H9 (cell line): Measurements from ENCODE around the gene FANCE. TPM values are rescaled to one million over a fixed set of nuclear protein-coding genes. Genes with fewer than 3 reads are reported as not detected.

Experiments used
- DNase-seq: peaks from one replicate; pipeline ENCODE4 v3.0.0-alpha.2; 2017
- H2AFZ ChIP-seq: one replicate; pipeline ENCODE4 v1.6.1; 2013; ENCODE audit warnings: mild to moderate bottlenecking, low read length, control low read depth, moderate library complexity
- H2AK5ac ChIP-seq: 2 replicates; pipeline ENCODE4 v1.6.1; 2013; ENCODE audit warnings: low read length, control low read depth, mixed read lengths; ENCODE audit not compliant: insufficient read length
- H2BK120ac ChIP-seq: one replicate; pipeline ENCODE4 v1.6.1; 2013; ENCODE audit warnings: low read depth, mild to moderate bottlenecking, low read length, control low read depth, inconsistent platforms; ENCODE audit not compliant: poor library complexity, severe bottlenecking
- H2BK12ac ChIP-seq: 2 replicates; pipeline ENCODE4 v1.6.1; 2013; ENCODE audit warnings: low read length, control low read depth, mixed read lengths, low read depth; ENCODE audit not compliant: insufficient read length
- H2BK15ac ChIP-seq: 2 replicates; pipeline ENCODE4 v1.6.1; 2013; ENCODE audit warnings: low read depth, low read length, control low read depth
- H2BK20ac ChIP-seq: one replicate; pipeline ENCODE4 v1.6.1; 2013; ENCODE audit warnings: low read depth, mild to moderate bottlenecking, low read length, control low read depth, inconsistent platforms; ENCODE audit not compliant: poor library complexity, severe bottlenecking
- H2BK5ac ChIP-seq: 2 replicates; pipeline ENCODE4 v1.6.1; 2013; ENCODE audit warnings: low read length, control low read depth, mixed read lengths; ENCODE audit not compliant: insufficient read length
- H3K14ac ChIP-seq: 2 replicates; pipeline ENCODE4 v1.6.1; 2013; ENCODE audit warnings: low read length, control low read depth; ENCODE audit not compliant: insufficient read depth
- H3K18ac ChIP-seq: 2 replicates; pipeline ENCODE4 v1.6.1; 2013; ENCODE audit warnings: low read depth, mild to moderate bottlenecking, mixed read lengths, low read length, control low read depth; ENCODE audit not compliant: insufficient read length
- H3K23ac ChIP-seq: 2 replicates; pipeline ENCODE4 v1.6.1; 2013; ENCODE audit warnings: low read length, control low read depth, mixed read lengths, low read depth; ENCODE audit not compliant: insufficient read length
- H3K23me2 ChIP-seq: 2 replicates; pipeline ENCODE4 v1.6.1; 2013; ENCODE audit warnings: low read depth, mild to moderate bottlenecking, mixed read lengths, low read length, control low read depth; ENCODE audit not compliant: insufficient read length, poor library complexity, severe bottlenecking
- H3K27ac ChIP-seq: 2 replicates; pipeline ENCODE4 v1.5.1; 2013; ENCODE audit warnings: low read length, control low read depth, mixed read lengths, low read depth; ENCODE audit not compliant: insufficient read length
- H3K27me3 ChIP-seq: 2 replicates; pipeline ENCODE4 v1.6.1; 2013; ENCODE audit warnings: low read length, control low read depth, inconsistent platforms; ENCODE audit not compliant: insufficient read depth
- H3K4ac ChIP-seq: 2 replicates; pipeline ENCODE4 v1.6.1; 2013; ENCODE audit warnings: low read depth, mild to moderate bottlenecking, control low read depth, inconsistent platforms, low read length, moderate library complexity
- H3K4me1 ChIP-seq: 2 replicates; pipeline ENCODE4 v1.6.1; 2013; ENCODE audit warnings: low read length, control low read depth, inconsistent platforms; ENCODE audit not compliant: insufficient read depth
- H3K4me2 ChIP-seq: 2 replicates; pipeline ENCODE4 v1.6.1; 2013; ENCODE audit warnings: low read length, control low read depth, mixed read lengths; ENCODE audit not compliant: insufficient read length, insufficient read depth
- H3K56ac ChIP-seq: 2 replicates; pipeline ENCODE4 v1.6.1; 2013; ENCODE audit warnings: low read depth, mild to moderate bottlenecking, mixed read lengths, low read length, control low read depth; ENCODE audit not compliant: insufficient read length
- H3K79me1 ChIP-seq: 2 replicates; pipeline ENCODE4 v1.6.1; 2013; ENCODE audit warnings: low read depth, mild to moderate bottlenecking, moderate library complexity, low read length, control low read depth, inconsistent platforms; ENCODE audit not compliant: insufficient read depth, poor library complexity, severe bottlenecking
- H3K79me2 ChIP-seq: 2 replicates; pipeline ENCODE4 v1.6.1; 2013; ENCODE audit warnings: low read length, control low read depth, inconsistent platforms; ENCODE audit not compliant: insufficient read depth
- H3K9ac ChIP-seq: 2 replicates; pipeline ENCODE4 v1.6.1; 2013; ENCODE audit warnings: low read length, control low read depth, mixed read lengths; ENCODE audit not compliant: insufficient read length; ENCODE audit errors: extremely low read depth
- H3K9me3 ChIP-seq: one replicate; pipeline ENCODE4 v1.6.1; 2013; ENCODE audit warnings: low read depth, low read length, inconsistent platforms; ENCODE audit not compliant: control insufficient read depth
- H3T11ph ChIP-seq: one replicate; pipeline ENCODE4 v1.6.1; 2013; ENCODE audit warnings: mild to moderate bottlenecking, low read length, control low read depth, inconsistent platforms
- H4K20me1 ChIP-seq: one replicate; pipeline ENCODE4 v1.6.1; 2013; ENCODE audit not compliant: control insufficient read depth, insufficient read length, insufficient read depth
- H4K5ac ChIP-seq: 2 replicates; pipeline ENCODE4 v1.6.1; 2013; ENCODE audit warnings: low read depth, mild to moderate bottlenecking, mixed read lengths, low read length, control low read depth; ENCODE audit not compliant: insufficient read length
- H4K8ac ChIP-seq: replicated peaks from 2 replicates; pipeline ENCODE4 v1.6.1; 2013; ENCODE audit warnings: low read length, control low read depth, mixed read lengths, low read depth; ENCODE audit not compliant: insufficient read length
- H4K91ac ChIP-seq: 2 replicates; pipeline ENCODE4 v1.6.1; 2013; ENCODE audit warnings: low read depth, mild to moderate bottlenecking, moderate library complexity, mixed read lengths, low read length, control low read depth; ENCODE audit not compliant: insufficient read length
- H3K27ac Mint-ChIP-seq, 3 experiments: 2 replicates in 2 of 3; 3 replicates in 1 of 3; pipeline ENCODE4 v1.8.0; 2020 to 2021; ENCODE audit warnings: mixed read lengths in 3 of 3, mild to moderate bottlenecking in 1 of 3, moderate library complexity in 1 of 3
- H3K27me3 Mint-ChIP-seq: 2 replicates; pipeline ENCODE4 v1.8.0; 2021; ENCODE audit warnings: low read depth, mild to moderate bottlenecking, moderate library complexity, mixed read lengths
- H3K36me3 Mint-ChIP-seq, 3 experiments: 2 replicates in 2 of 3; 3 replicates in 1 of 3; pipeline ENCODE4 v1.8.0; 2020 to 2021; ENCODE audit warnings: low read depth in 3 of 3, mixed read lengths in 3 of 3; ENCODE audit not compliant: insufficient read depth in 1 of 3
- H3K4me1 Mint-ChIP-seq, 2 experiments: 2 replicates each; pipeline ENCODE4 v1.8.0; 2020; ENCODE audit warnings: mixed read lengths in 2 of 2
- H3K4me3 Mint-ChIP-seq, 2 experiments: 2 replicates in 1 of 2; 3 replicates in 1 of 2; pipeline ENCODE4 v1.8.0; 2020 to 2021; ENCODE audit warnings: mild to moderate bottlenecking in 2 of 2, mixed read lengths in 2 of 2, moderate library complexity in 1 of 2
- H3K9me3 Mint-ChIP-seq, 2 experiments: 2 replicates in 1 of 2; 3 replicates in 1 of 2; pipeline ENCODE4 v1.8.0; 2020; ENCODE audit warnings: mild to moderate bottlenecking in 2 of 2, mixed read lengths in 2 of 2, moderate library complexity in 1 of 2
- WGBS: extraction: QIAGEN DNeasy Blood & Tissue Kit; methylation state at CpG from one replicate; pipeline ENCODE4 v1.1.7; 2013; ENCODE audit warnings: missing lambda C conversion rate, low lambda C conversion rate, mixed read lengths; ENCODE audit not compliant: insufficient read length; ENCODE audit errors: extremely low coverage; 5-methylcytosine and 5-hydroxymethylcytosine counted together
- total RNA-seq: library from RNA; stranded (reverse); gene quantifications from 2 replicates; pipeline ENCODE4 v1.2.1, GENCODE V29; 2021
- TF ChIP-seq, protein P1 (sequence below): fragments of 200-600 bp; sonication (generic); conservative IDR thresholded peaks from 3 replicates; pipeline ENCODE4 v1.8.0; 2021; ENCODE audit warnings: antibody characterized with exemption, mild to moderate bottlenecking

The FANCE gene
- total RNA-seq, 1 experiment from 2014 or later: 8.4 TPM

DNA sequence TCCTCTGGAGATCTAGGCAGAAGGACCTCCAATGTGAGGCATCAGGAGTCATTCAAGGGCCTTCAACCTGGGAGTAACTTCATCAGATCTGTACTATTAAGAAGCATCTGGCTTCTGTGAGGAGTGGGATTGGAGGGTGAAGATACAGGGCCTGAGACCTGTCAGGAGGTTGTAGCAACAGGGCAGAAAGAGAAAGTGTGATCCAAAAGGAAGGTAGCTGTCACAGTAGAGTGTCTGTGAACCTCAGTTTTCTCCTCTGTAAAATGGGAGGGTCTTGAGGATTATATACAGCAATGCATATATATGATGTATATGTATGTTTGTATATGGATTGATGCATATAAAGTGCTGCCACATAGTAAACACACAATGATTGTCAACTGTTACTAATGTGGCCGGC is 13.5 kb downstream of the FANCE start:
- Histone ChIP-seq H4K91ac (no peak overlapping the region), H2BK20ac (no peak overlapping the region), H2BK120ac (no peak overlapping the region), H3K18ac (no peak overlapping the region), H3K79me2 (peaks cover 19% of the 10 kb centered on the region; the same call in 1 of the 2 replicates), H3K14ac (no peak overlapping the region), H3K27ac (no peak overlapping the region), H3K79me1 (peaks cover 3% of the 10 kb centered on the region), H3K27me3 (no peaks in the 10 kb centered on the region), H3K4me1 (peaks cover 3% of the 10 kb centered on the region; the same call in 1 of the 2 replicates), H3K9me3 (no peaks in the 10 kb centered on the region), H3K4me2 (no peak overlapping the region), H3K23me2 (peaks cover 15% of the 10 kb centered on the region), H4K5ac (no peak overlapping the region), H2BK12ac (no peak overlapping the region), H2AK5ac (no peak overlapping the region), H2AFZ (no peak overlapping the region), H2BK15ac (no peak overlapping the region), H2BK5ac (no peak overlapping the region), H3K4ac (no peak overlapping the region), H3K23ac (no peak overlapping the region), H4K8ac (no peak overlapping the region), H3K9ac (no peak overlapping the region), H3T11ph (no peak overlapping the region), H3K56ac (no peak overlapping the region), H4K20me1 (no peaks in the 10 kb centered on the region)
- TF ChIP-seq, protein P1, sequence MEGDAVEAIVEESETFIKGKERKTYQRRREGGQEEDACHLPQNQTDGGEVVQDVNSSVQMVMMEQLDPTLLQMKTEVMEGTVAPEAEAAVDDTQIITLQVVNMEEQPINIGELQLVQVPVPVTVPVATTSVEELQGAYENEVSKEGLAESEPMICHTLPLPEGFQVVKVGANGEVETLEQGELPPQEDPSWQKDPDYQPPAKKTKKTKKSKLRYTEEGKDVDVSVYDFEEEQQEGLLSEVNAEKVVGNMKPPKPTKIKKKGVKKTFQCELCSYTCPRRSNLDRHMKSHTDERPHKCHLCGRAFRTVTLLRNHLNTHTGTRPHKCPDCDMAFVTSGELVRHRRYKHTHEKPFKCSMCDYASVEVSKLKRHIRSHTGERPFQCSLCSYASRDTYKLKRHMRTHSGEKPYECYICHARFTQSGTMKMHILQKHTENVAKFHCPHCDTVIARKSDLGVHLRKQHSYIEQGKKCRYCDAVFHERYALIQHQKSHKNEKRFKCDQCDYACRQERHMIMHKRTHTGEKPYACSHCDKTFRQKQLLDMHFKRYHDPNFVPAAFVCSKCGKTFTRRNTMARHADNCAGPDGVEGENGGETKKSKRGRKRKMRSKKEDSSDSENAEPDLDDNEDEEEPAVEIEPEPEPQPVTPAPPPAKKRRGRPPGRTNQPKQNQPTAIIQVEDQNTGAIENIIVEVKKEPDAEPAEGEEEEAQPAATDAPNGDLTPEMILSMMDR: no peak
- no CpG with 5 or more reads among the region's 1 CpG for WGBS
- peaks cover 6% of the 10 kb centered on the region for H3K27me3 Mint-ChIP-seq
- no peak for DNase-seq
- peaks cover 36 to 71% (median 64%) of the 10 kb centered on the region in 3 experiments for H3K36me3 Mint-ChIP-seq
- no peak overlapping the region for H3K4me3 Mint-ChIP-seq
- no peak overlapping the region for H3K27ac Mint-ChIP-seq
- peaks cover 18 to 22% of the 10 kb centered on the region in 2 experiments for H3K4me1 Mint-ChIP-seq
- peaks cover 5 to 7% of the 10 kb centered on the region in 2 experiments; a peak in 4 of 5 replicates for H3K9me3 Mint-ChIP-seq
